ENCODE data around the gene IRS2.

The IRS2 gene

DNA sequence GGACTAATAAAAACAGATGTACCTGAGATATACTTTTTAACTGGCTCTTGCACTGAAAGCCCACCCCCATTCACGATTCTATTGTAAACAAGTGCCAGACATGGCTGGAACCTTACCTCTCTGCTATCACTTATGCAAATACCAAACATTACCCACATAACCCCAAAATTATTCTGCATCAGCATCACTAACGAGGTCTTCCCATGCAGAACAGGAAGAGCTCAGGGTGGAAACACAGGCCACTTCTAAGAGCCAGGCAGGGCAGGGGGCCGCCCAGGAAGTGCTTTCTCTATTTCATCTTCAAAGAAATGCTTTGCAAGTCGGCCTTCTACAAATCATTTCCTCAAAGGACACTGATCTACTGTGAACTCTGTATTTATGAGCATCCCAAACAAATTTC is 7.3 kb downstream of the IRS2 start:
- peak; percentile 48 for DNase-seq

DNA sequence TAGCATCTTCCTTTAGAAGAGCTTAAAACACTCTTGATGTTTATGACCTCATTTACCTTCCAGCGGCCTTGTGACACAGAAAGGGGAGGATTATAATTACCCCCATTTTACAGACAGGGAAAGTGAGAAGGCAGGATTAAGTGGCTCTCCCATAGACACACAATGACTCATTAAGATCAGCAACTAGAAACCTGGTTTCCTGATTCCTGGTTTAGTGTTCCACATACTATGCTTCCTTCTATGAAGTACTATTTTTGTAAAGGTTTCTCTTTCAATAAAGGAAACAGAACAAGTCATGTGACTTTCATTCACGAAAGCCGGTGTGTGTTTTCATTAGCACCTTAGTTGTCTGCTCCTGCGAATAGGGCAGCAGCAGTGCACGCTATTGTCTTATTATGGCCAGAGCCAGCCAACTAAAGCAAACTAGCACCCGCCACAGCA is 8.3 kb downstream of the IRS2 start:
- no peak for DNase-seq

DNA sequence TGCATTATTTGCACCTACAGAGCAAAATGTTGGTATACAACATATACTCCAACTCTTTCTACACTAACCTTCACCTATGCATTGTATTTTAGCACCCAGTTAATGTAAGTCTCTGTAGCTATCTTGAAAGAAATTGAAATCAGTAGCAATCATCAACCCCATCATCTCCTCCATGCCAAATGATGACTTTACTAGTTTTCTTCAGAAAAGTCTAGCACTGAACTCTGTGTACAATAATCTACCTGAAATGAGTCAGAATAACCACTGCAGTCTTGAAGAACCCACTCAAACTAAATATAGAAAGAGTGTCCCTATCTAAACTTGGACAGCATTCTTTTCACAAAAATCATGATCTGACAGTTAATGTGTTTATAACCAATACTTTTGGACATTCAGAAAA is 9.8 kb downstream of the IRS2 start:
- no peak for DNase-seq

DNA sequence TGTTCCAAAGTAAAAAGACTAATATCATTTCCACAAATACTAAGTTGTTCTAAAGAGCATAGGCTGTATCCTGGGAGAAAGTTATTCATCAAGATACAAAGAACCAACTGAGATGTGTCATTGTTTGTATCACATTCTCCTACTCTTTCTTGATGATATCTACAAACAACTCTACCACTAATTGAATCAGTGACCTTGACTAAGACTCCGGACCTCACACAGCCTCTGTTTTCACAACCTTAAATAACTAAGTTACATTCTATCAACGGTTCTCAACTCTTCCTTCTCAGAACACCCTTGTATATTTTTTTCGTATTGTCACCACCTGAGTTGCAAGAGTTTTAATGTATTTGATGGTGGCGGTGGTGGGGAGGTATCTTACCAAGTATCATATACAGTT is 12.6 kb downstream of the IRS2 start:
- no peak for DNase-seq

DNA sequence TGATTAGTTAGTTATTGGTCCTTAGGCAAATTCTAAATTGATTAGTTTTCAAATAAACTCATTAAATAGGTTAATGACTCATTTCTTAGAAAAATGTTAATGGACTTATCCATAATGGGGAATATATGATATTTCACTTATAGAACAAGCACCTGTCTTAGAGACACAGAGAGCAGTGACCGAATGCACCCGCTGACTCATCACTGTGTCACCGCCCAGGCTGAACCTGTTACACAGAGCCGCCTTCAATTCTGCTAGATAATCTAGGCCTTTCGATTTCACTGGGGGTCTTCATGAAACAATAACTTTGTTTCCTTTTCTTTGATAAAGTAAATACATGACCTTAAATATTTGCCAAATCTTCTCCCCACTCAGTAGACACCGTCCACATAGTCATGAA is 13.1 kb downstream of the IRS2 start:
- DNase-seq: no peak

DNA sequence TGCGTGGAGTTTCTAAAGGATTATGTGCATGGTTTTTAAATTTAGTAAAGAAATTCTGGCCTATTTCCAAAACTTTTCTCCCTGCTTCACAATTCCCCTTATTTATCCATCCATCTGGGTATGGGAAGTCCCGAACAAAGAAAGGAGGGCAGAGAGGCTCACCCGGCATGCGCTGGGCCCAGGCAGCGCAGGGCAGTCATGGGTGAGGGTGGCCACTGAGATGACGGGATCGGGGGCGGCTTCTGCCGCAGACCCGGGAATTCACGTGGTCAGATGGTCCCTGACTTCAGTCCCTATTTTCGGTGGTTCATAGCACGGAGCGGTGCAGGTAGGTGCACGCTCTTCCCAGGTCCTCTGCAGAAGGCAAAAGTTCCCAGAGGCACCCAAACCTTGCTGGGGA is 14.5 kb downstream of the IRS2 start:
- no peak for DNase-seq

DNA sequence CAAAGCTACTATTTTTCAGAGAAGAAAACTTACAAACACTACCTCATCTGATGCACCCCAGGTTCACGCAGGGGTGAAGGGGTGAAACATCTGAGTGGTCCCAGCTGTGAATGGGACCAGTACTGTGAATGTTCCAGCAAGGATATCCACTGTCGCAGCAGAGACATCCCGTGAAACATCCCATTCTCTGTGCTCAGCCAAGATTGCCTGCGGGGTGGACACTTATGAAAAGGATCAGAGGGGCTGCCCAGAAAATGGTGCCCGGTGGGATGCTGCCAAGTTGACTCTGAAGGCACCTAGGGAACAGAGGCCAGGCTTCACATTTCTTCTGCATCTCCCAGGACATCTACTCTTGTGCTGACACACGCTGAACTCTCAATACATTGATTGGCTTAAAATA is 15.9 kb downstream of the IRS2 start:
- no peak for DNase-seq

DNA sequence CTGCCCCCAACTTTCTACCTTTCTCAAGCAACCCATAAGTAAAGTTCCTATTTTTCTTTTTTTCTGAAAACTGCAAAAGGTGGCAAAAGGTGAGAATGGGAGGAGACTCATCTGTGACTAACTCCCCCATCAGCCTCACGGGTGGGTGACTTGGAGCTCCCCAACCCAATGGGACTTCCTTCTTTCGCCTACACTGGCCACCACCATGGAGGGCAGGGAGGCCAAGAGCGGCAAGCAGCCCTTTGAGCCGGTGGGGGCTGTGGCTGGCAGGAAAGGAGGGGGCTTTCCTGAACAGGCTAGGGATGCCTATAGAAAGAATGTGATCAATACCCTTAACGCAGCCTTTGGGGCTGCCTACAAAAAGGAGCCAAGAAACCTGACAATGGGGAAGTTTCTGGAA is 16.5 kb downstream of the IRS2 start:
- no peak for DNase-seq

DNA sequence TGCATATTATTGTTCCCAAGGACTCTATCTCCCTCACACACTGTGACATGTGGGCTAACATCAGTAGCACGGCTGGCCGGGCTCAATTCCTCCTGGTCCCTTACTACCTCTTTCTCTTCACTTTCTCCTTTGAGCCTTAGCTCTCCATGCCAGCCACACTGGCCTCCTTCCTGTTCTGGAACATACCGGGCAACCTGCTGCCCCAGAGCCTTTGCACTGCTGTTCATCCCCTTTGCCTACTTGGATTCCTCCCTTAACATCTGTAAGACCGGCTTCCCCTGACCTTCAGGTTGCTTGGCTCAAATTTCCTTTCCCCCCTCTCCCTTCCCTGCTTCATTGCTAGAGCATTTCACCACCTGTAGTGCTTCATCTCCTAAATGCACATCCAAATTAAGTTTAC is 17.1 kb downstream of the IRS2 start:
- no peak for DNase-seq

DNA sequence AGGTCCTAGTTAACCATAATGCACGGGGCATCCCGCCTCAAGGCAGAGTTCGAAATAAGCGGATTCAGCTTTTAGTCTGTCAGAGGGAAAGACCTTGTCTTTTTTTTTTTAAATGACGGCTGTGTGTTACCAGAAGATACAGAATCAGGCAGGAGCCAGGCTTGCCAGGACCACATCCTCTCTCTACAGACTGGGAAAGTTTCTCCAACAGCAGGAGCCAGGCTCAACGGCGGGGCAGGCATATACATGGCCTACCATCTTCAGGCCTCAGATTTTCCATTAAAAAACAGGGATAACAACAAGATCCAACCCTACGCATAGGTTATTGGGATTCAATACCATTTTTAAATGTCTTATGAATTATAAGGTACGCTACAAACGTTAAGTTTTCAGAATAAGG is 17.8 kb downstream of the IRS2 start:
- DNase-seq: no peak

DNA sequence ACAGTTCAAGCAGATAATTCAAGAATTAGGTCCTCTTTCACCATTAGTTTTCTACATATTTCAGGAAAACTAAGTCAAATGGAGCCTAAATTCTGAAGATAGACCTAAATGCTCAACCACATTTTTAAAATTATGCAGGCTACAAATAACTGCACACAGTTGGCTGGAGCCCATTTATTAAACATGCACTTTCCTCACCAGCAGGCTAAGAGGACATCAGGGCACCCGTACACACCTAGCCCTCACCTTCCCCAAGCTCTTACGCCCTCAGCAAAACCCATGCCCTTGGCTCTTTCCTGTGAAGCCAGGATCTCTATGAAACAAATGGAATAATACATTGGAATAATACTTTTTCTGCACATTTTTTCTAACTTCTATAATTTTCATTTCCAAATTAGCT is 18.2 kb downstream of the IRS2 start:
- no peak for DNase-seq

DNA sequence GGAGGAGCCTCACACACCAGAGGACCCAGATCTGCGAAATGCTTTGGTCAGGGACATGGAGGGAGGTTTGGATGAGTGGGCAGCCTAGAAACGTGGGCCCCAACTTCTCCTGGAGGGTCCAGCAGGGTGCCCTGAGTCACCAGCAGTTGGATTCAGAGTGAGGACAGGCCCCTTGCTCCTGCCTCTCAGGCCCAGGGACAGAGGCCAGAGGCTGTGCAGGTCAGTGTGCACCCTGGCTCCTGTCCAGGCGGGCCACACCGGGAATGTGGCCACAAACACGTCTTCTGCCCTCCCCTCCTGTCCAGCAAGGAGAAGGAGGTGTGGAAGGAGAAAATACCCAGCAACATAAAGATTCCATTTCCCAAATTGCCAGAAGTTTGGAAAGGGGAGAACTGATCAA is 19.4 kb downstream of the IRS2 start:
- no peak for DNase-seq

DNA sequence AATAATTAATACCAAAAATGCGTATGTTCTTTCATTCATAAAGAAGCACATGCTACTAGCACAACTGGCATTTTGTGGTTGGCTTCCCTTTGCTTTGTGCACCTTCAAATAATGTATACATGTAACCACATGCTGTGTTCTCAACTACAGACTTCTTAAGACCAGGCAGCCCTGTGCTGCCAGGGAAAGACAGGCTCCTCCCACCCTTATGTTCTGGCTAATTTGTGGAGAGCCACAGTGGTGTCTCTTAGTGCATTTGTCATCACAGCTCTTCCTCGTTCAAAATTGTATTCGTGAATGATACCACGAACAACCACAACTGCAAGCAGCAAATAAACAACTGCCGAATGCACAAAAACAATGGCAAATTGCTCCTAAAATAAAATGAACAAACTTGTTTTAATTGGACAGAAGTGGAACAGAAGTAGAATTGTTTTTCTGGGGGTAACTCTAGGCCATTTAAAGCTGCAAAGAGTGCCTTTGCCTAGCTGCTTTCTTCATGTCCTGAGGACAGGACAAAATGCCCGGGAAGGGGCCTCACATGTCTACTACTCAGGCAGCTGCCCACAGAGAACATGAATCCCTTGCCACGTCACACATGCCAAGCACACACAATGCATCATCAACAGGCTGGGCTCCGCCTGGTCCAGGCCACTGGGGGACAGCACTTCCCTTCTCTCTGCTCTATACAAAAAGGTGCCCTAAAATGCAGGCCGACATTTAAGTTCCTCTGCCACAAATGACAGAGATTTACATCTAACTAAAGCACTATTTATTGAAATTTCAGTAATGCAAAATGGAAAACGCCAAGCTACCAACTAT is 21.7 kb downstream of the IRS2 start:
- DNase-seq: no peak

DNA sequence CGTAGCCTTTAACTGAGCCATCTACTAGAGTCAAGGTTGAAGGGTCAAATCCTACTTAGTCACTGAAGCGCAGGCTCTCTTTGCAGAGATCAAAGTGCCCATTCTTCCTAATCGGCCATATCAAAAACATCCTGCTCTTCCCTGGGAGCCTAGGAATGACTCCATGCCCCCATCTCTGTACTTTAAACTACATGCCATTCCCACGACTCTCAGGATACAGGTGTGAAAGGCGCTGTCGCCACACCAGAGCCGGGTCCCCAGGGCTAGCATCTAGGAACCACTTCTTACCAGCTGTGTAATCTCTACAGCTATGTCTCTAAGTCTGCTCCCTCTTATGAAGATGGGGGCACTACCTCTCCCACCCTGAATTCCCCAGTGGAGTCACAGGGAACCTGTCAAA is 22.3 kb downstream of the IRS2 start:
- no peak for DNase-seq

DNA sequence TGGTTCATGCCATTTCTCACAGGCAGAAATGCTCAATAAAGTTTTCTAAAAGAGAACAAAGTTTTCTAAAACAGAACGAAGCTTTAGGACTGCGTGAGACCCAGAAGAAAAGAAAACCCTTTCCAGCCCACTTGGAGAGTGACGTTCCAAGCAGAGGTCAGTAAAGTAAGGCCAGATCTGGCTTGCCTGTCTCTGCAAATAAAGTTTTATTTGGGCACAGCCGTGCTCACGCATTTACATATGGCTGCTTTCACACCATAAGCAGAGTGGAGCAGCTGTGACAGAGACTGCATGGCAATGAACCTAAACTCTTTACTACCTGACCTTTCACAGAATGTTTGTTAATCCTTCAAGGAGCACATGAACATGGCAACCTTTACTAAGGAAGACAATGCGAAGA is 23.6 kb downstream of the IRS2 start:
- DNase-seq: no peak

DNA sequence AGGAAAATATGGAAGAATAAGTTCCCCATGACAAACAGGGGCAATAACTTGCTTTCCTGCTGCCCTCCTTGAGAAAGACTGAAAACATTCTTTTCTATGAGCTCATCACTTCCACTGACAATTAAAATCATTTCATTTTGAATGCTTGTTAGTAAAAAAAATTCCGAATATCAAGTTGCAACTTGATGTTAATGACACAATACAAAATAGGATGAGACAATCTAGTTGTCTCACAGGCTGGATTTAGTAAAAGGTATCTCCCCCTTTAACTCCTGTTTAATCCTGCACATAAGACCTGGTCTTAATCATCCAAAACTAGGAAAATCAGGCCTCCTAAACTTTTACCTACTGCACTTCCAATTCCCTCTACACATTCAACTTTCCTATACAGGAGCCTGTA is 24.7 kb downstream of the IRS2 start:
- DNase-seq: no peak

DNA sequence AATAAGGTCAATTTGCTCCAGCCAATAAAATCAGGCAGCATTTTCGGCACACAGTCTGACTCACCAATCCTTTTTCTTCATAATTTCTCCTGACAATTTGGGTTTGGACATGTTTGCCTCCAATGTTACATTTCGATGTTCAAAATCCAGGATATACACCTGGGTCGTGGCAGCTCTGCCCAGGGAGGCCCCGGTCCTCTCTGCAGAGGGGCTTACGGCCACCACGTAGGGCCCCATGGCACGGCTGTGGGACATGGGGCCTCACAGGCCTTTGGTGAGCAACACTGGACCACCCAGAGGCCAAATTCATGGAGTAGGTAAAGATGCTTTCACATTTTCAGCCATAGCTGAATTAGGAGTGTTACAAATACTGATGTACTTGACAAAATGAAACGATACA is 25.4 kb downstream of the IRS2 start:
- DNase-seq: no peak

DNA sequence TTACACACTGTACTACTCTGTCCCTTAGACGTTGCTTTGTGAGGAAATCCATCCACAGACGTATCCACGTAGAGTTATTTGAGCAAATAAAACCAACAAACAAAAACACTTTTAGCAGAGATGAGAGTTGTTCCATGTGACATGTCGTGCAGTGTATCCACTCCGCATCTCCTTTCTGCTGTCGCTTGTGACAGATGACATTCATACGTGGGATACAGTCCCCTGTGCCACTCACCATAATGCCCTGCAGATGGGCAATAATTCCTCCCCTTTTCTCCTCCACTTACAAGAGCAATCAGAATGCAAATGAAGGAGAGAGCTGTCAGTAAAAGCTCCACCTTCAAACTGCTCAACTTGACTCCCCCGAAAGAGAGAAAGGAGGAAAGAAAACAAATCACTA is 26.0 kb downstream of the IRS2 start:
- DNase-seq: no peak

DNA sequence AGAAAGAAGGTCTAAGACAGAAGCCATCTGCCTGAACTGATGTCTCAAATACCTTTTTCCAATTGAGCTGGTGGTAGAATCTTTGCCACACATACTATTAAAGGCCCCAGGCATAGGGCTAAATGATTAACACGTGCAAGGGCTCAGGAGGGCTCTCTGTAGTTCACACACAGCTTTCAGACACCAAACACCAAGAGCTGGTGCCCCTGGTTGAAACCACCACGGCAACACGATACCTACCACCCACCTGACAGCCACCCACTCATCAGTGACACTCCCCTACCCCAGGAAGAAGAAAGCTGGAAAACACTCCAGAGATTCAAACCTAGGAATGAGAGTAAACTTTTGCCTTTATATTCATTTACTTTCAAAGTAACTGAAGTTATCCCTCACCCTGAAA is 26.8 kb downstream of the IRS2 start:
- no peak for DNase-seq

DNA sequence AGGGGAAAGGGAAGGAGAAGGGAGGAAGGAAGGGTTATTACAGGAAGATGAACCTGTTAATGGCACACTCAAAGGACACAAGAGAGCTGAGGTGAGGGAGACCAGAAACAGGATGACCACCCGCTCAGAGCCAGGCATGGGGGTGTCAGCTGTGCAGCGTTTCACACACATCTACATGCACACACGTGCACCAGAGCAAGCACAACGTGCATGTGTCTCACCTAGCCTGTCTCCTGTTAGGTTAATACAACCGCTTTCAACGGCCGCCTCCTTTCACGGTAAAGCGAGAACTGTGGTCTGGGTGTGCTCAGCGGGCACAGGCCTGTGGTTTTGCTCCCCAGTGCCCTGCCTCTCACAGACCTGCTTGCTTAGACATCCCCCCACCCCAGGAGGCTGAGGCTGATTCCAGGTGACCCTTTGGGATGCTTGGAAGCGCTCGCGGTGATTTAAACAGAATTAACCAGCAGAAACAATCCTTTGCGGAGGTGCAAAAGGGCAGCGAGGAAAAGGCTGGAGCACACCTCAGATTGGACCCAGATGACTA is 27.4 kb downstream of the IRS2 start:
- DNase-seq: no peak

DNA sequence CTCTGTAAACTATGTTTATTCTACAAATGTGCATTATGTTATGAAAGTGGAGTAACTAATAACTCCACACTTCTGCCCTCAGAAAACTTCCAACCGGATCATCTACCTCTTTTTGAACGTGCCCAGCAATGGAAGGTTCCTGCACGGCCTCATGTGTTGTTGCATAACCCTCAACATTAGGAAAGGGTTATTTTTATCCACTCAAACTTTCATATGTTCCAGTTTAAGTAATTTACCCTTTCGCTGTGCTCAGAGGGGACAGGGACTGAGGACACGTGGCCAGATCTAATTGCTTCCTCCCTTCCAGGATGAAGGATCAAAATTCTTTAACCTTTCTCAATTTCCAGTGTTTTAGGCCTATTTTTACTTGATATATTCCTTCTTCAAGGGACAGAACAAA is 29.6 kb downstream of the IRS2 start:
- no peak for DNase-seq

DNA sequence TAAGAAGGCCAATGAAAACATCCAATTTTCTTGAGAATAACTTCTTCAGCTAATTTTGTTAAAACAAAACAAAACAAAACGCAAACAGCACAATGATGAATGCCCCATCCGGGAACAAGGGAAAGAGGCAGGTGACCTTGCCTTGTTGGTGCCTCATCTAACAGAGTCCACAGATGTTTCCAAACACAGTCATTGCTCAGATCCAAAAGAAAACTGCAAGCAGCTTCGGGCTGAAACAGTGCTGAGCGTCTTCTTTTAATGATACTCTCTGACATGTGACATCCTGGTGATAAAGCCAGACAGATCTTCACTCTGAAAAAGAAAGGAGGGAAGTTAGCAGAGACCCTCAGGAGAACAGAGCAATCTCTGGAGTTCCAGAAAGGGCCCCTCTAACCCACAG is 30.4 kb downstream of the IRS2 start:
- DNase-seq: no peak

DNA sequence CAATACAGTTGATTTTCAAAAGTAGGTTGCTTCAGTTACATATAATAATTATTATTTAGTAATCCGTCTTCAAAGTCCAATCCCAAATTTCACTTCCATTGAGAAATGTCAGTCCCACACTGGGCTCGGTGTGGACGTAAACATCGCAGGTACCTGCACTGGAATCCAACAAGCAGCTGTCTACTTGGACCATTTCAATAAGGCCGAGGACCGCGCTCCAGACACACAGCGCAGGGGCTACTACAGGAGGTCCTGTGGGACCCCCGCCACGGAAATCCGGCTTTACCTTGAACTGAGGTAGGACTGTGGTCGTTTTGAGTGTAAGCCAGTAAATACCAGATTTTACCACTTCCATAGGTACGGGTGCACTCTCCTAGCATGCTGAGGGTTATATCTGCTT is 30.8 kb downstream of the IRS2 start:
- no peak for DNase-seq

DNA sequence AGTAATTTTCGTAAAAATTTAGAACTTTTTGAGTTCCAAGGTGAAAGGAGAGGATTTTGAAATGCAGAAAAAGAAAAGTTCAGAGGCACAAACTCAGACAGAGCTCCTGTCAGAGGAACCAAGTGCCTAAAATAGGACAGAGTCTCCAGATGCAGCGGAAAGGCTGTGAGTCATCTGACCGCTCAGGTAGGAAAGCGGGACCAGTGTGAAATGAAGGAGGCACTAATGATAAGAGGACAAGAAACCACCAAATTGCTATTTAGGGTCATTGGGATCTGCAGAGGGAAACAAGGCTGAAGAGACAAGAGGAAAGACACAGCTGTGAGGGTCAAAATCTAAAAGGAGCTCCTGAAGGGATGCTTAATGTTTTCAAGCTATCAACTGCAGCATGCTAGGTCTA is 34.9 kb downstream of the IRS2 start:
- no peak for DNase-seq

DNA sequence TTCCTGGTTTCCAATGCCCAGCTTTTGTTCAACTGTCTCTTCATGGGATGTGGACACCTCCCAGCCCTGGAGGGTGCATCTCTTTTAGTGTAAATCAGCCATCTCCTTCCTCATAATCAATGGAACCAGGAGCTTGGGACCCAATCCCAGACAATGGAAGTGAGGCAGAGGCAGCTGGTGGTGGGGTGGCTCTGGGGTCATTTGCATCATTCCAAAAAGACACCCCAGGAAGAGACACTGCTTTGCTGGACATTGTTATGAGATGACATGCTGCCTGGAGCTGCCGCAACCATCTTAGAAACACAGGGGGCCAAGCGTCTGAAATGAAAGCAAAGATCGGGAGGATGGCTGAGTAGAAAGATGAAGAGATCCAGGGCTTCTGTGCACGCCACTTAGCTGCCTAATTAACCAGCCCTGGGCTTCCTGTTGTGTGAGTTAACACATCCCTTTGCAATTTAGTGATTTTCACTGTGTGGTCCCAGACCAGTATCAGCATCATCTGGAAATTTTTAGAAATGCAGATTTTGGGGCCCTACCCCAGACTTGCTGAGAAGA is 36.1 kb downstream of the IRS2 start:
- no peak for DNase-seq

All from activated gamma-delta T cell treated with Interleukin-2 at 50 U/mL for 16 hours (primary cell).